Measurements from ENCODE around the gene OTUB2.

Gene OTUB2

GRCh38 chr14:94005324-94006073 lies 20.6 kb upstream of the OTUB2 start:
- DNase-seq, result peak in 1 of 2 donors; percentile 13
- Histone ChIP-seq H3K79me2 (ENCODE audit: control insufficient read depth, insufficient read depth, low read length, poor library complexity) (no peaks in the 10 kb centered on the region), H3K4ac (ENCODE audit: low read depth, low read length) (no peak overlapping the region), H3K9me3 (ENCODE audit: insufficient read depth, low read depth, low read length) (no peaks in the 10 kb centered on the region), H3K23ac (ENCODE audit: low read length) (no peak overlapping the region), H2BK12ac (ENCODE audit: low read length) (no peak overlapping the region), H3K18ac (ENCODE audit: low read length) (no peak overlapping the region), H3K27me3 (ENCODE audit: insufficient read depth, low read length) (no peaks in the 10 kb centered on the region), H4K8ac (ENCODE audit: low read depth, low read length) (no peak overlapping the region), H4K12ac (ENCODE audit: low read depth, low read length) (no peak overlapping the region), H2BK120ac (ENCODE audit: insufficient read depth, low read length, poor library complexity) (no peak overlapping the region), H3K4me1 (ENCODE audit: control insufficient read depth in 1 of 2, insufficient read depth in 2 of 2, low read length in 2 of 2) (no peaks in the 10 kb centered on the region), H4K91ac (ENCODE audit: low read depth, low read length) (no peak overlapping the region), H2AK5ac (ENCODE audit: low read length) (no peak overlapping the region), H2AFZ (ENCODE audit: insufficient read depth, low read length, poor library complexity) (no peak overlapping the region), H2BK5ac (ENCODE audit: low read depth, low read length, poor library complexity) (no peak overlapping the region), H3K9ac (ENCODE audit: low read length) (no peak overlapping the region), H3K14ac (ENCODE audit: low read length) (no peak overlapping the region), H3K79me1 (ENCODE audit: low read length) (no peaks in the 10 kb centered on the region), H3K4me2 (ENCODE audit: low read length) (no peak overlapping the region), H3K4me3 (ENCODE audit: low read depth, low read length) (no peak overlapping the region), H3K36me3 (ENCODE audit: control insufficient read depth in 1 of 2, insufficient read depth in 2 of 2, low read length in 2 of 2) (no peaks in the 10 kb centered on the region), H3K27ac (ENCODE audit: low read depth, low read length) (no peak overlapping the region)
- no CpG with 5 or more reads among the region's 14 CpGs for WGBS (ENCODE audit: extremely low coverage, insufficient coverage, insufficient read length)

GRCh38 chr14:94008234-94008633 lies 17.9 kb upstream of the OTUB2 start:
- DNase-seq, result no peak
- Histone ChIP-seq H3K18ac (ENCODE audit: low read length) (no peak overlapping the region), H2AK5ac (ENCODE audit: low read length) (no peak overlapping the region), H3K79me2 (ENCODE audit: control insufficient read depth, insufficient read depth, low read length, poor library complexity) (no peaks in the 10 kb centered on the region), H3K36me3 (ENCODE audit: control insufficient read depth in 1 of 2, insufficient read depth in 2 of 2, low read length in 2 of 2) (no peaks in the 10 kb centered on the region), H3K4me2 (ENCODE audit: low read length) (no peak overlapping the region), H2BK12ac (ENCODE audit: low read length) (no peak overlapping the region), H3K9ac (ENCODE audit: low read length) (no peak overlapping the region), H3K23ac (ENCODE audit: low read length) (no peak overlapping the region), H2AFZ (ENCODE audit: insufficient read depth, low read length, poor library complexity) (no peak overlapping the region), H4K8ac (ENCODE audit: low read depth, low read length) (no peak overlapping the region), H4K12ac (ENCODE audit: low read depth, low read length) (no peak overlapping the region), H3K79me1 (ENCODE audit: low read length) (no peaks in the 10 kb centered on the region), H3K27me3 (ENCODE audit: insufficient read depth, low read length) (no peaks in the 10 kb centered on the region), H3K4me1 (ENCODE audit: control insufficient read depth in 1 of 2, insufficient read depth in 2 of 2, low read length in 2 of 2) (no peaks in the 10 kb centered on the region), H2BK120ac (ENCODE audit: insufficient read depth, low read length, poor library complexity) (no peak overlapping the region), H2BK5ac (ENCODE audit: low read depth, low read length, poor library complexity) (no peak overlapping the region), H3K27ac (ENCODE audit: low read depth, low read length) (no peak overlapping the region), H3K14ac (ENCODE audit: low read length) (no peak overlapping the region), H3K4ac (ENCODE audit: low read depth, low read length) (no peak overlapping the region), H3K4me3 (ENCODE audit: low read depth, low read length) (no peak overlapping the region), H4K91ac (ENCODE audit: low read depth, low read length) (no peak overlapping the region), H3K9me3 (ENCODE audit: insufficient read depth, low read depth, low read length) (no peaks in the 10 kb centered on the region)
- no CpG with 5 or more reads among the region's 3 CpGs for WGBS (ENCODE audit: extremely low coverage, insufficient coverage, insufficient read length)

GRCh38 chr14:94009767-94010166 lies 16.4 kb upstream of the OTUB2 start:
- Histone ChIP-seq H3K36me3 (ENCODE audit: control insufficient read depth in 1 of 2, insufficient read depth in 2 of 2, low read length in 2 of 2) (no peaks in the 10 kb centered on the region), H3K9ac (ENCODE audit: low read length) (no peak overlapping the region), H3K79me1 (ENCODE audit: low read length) (no peaks in the 10 kb centered on the region), H3K4me3 (ENCODE audit: low read depth, low read length) (no peak overlapping the region), H2AK5ac (ENCODE audit: low read length) (no peak overlapping the region), H3K4ac (ENCODE audit: low read depth, low read length) (no peak overlapping the region), H3K18ac (ENCODE audit: low read length) (no peak overlapping the region), H2AFZ (ENCODE audit: insufficient read depth, low read length, poor library complexity) (no peak overlapping the region), H3K27ac (ENCODE audit: low read depth, low read length) (no peak overlapping the region), H2BK12ac (ENCODE audit: low read length) (no peak overlapping the region), H3K9me3 (ENCODE audit: insufficient read depth, low read depth, low read length) (no peaks in the 10 kb centered on the region), H3K4me1 (ENCODE audit: control insufficient read depth in 1 of 2, insufficient read depth in 2 of 2, low read length in 2 of 2) (no peaks in the 10 kb centered on the region), H4K8ac (ENCODE audit: low read depth, low read length) (no peak overlapping the region), H3K23ac (ENCODE audit: low read length) (no peak overlapping the region), H3K27me3 (ENCODE audit: insufficient read depth, low read length) (no peaks in the 10 kb centered on the region), H3K14ac (ENCODE audit: low read length) (no peak overlapping the region), H4K12ac (ENCODE audit: low read depth, low read length) (no peak overlapping the region), H2BK120ac (ENCODE audit: insufficient read depth, low read length, poor library complexity) (no peak overlapping the region), H2BK5ac (ENCODE audit: low read depth, low read length, poor library complexity) (no peak overlapping the region), H3K79me2 (ENCODE audit: control insufficient read depth, insufficient read depth, low read length, poor library complexity) (no peaks in the 10 kb centered on the region), H3K4me2 (ENCODE audit: low read length) (no peak overlapping the region), H4K91ac (ENCODE audit: low read depth, low read length) (no peak overlapping the region)
- WGBS (ENCODE audit: extremely low coverage, insufficient coverage, insufficient read length), result no CpG with 5 or more reads among the region's 4 CpGs
- DNase-seq, result no peak

GRCh38 chr14:94010625-94011024 lies 15.5 kb upstream of the OTUB2 start:
- no peak for DNase-seq
- H4K8ac ChIP-seq (ENCODE audit: low read depth, low read length), result no peak overlapping the region
- no peak overlapping the region for H3K4ac ChIP-seq (ENCODE audit: low read depth, low read length)
- H3K79me2 ChIP-seq (ENCODE audit: control insufficient read depth, insufficient read depth, low read length, poor library complexity), result no peaks in the 10 kb centered on the region
- H3K9ac ChIP-seq (ENCODE audit: low read length), result no peak overlapping the region
- H4K91ac ChIP-seq (ENCODE audit: low read depth, low read length), result no peak overlapping the region
- H3K9me3 ChIP-seq (ENCODE audit: insufficient read depth, low read depth, low read length), result no peaks in the 10 kb centered on the region
- no peaks in the 10 kb centered on the region for H3K36me3 ChIP-seq (ENCODE audit: control insufficient read depth in 1 of 2, insufficient read depth in 2 of 2, low read length in 2 of 2)
- no peak overlapping the region for H2BK120ac ChIP-seq (ENCODE audit: insufficient read depth, low read length, poor library complexity)
- H3K4me3 ChIP-seq (ENCODE audit: low read depth, low read length), result no peak overlapping the region
- no peak overlapping the region for H3K27ac ChIP-seq (ENCODE audit: low read depth, low read length)
- H3K18ac ChIP-seq (ENCODE audit: low read length), result no peak overlapping the region
- no peak overlapping the region for H2BK12ac ChIP-seq (ENCODE audit: low read length)
- H3K4me1 ChIP-seq (ENCODE audit: control insufficient read depth in 1 of 2, insufficient read depth in 2 of 2, low read length in 2 of 2), result no peaks in the 10 kb centered on the region
- no peak overlapping the region for H3K14ac ChIP-seq (ENCODE audit: low read length)
- H3K27me3 ChIP-seq (ENCODE audit: insufficient read depth, low read length), result no peaks in the 10 kb centered on the region
- no peak overlapping the region for H3K4me2 ChIP-seq (ENCODE audit: low read length)
- H2BK5ac ChIP-seq (ENCODE audit: low read depth, low read length, poor library complexity), result no peak overlapping the region
- H2AFZ ChIP-seq (ENCODE audit: insufficient read depth, low read length, poor library complexity), result no peak overlapping the region
- H2AK5ac ChIP-seq (ENCODE audit: low read length), result no peak overlapping the region
- no peaks in the 10 kb centered on the region for H3K79me1 ChIP-seq (ENCODE audit: low read length)
- H4K12ac ChIP-seq (ENCODE audit: low read depth, low read length), result no peak overlapping the region
- no CpG with 5 or more reads among the region's 6 CpGs for WGBS (ENCODE audit: extremely low coverage, insufficient coverage, insufficient read length)
- no peak overlapping the region for H3K23ac ChIP-seq (ENCODE audit: low read length)

Data from trophoblast cell (in vitro differentiated cells and primary cell).